Colonic mucosa (tissue), 4 donors: ENCODE measurements around the gene IFNG. TPM values are rescaled to one million over a fixed set of nuclear protein-coding genes. Genes with fewer than 3 reads are reported as not detected.

Experiments
- DNase-seq: peaks from one replicate; pipeline ENCODE4 v3.0.0-alpha.2; 2020
- H3K27ac ChIP-seq: fragments of 200-600 bp; one replicate; pipeline ENCODE4 v1.8.0; 2021
- H3K27me3 ChIP-seq: fragments of 200-600 bp; one replicate; pipeline ENCODE4 v1.8.0; 2021
- H3K36me3 ChIP-seq: fragments of 200-600 bp; one replicate; pipeline ENCODE4 v1.8.0; 2021
- H3K4me1 ChIP-seq: fragments of 200-600 bp; one replicate; pipeline ENCODE4 v1.8.0; 2021; ENCODE audit warnings: mild to moderate bottlenecking
- H3K4me3 ChIP-seq: fragments of 200-600 bp; one replicate; pipeline ENCODE4 v1.8.0; 2021
- H3K9ac ChIP-seq, 2 donors: one replicate each; pipeline ENCODE4 v1.7.0; 2013; ENCODE audit warnings: control low read depth in 2 of 2, low read depth in 2 of 2, low read length in 2 of 2
- H3K9me3 ChIP-seq: fragments of 200-600 bp; one replicate; pipeline ENCODE4 v1.8.0; 2021
- CTCF ChIP-seq: fragments of 200-600 bp; IDR thresholded peaks from one replicate; pipeline ENCODE4 v1.8.0; 2022; ENCODE audit warnings: antibody characterized with exemption, mild to moderate bottlenecking
- intact Hi-C: fragments of 100-400 bp; cut with DNase I; formaldehyde crosslinking; loops from one replicate; pipeline ENCODE4 v1.14.1; 2022
- total RNA-seq, 2 donors: library from RNA; stranded (reverse); fragmentation: NEBNext Ultra II Directional in 1 of 2; extraction: Animal tissue kit (Norgen Biotek cat#: 25700) in 1 of 2; gene quantifications; one replicate each; pipeline ENCODE4 v1.2.1, GENCODE V29; 2021
- donor health status: healthy.
- donor health status: DM: no; HTN: no; CAD: no.
- donor health status: DM: no; HTN: no; CAD: no.

Gene IFNG
- total RNA-seq, 2 donors from 2014 or later = 1.1 TPM; not detected in 1

GRCh38 chr12:68180792-68181744 is 21.5 kb upstream of the IFNG start:
- no peak for DNase-seq
- no peaks in the 10 kb centered on the region for H3K27me3 ChIP-seq
- H3K4me3 ChIP-seq = no peak overlapping the region
- no peak for TF ChIP-seq CTCF
- no peak overlapping the region for H3K9ac ChIP-seq
- H3K27ac ChIP-seq = no peak overlapping the region
- no peaks in the 10 kb centered on the region for H3K4me1 ChIP-seq
- H3K9me3 ChIP-seq = no peaks in the 10 kb centered on the region
- H3K36me3 ChIP-seq = no peaks in the 10 kb centered on the region
- intact Hi-C loops = no loop called here

- H3K27ac ChIP-seq = no peak overlapping the region
- H3K27me3 ChIP-seq = no peaks in the 10 kb centered on the region
- H3K4me3 ChIP-seq = no peak overlapping the region
- DNase-seq = no peak
- no peaks in the 10 kb centered on the region for H3K9me3 ChIP-seq
- no peaks in the 10 kb centered on the region for H3K4me1 ChIP-seq
- H3K36me3 ChIP-seq = no peaks in the 10 kb centered on the region
- no peak for TF ChIP-seq CTCF
- no peak overlapping the region for H3K9ac ChIP-seq
- intact Hi-C loops = no loop called here
Measured at GRCh38 chr12:68178774-68179439, 19.4 kb upstream of the IFNG start.

GRCh38 chr12:68178184-68178583 is 18.6 kb upstream of the IFNG start:
- TF ChIP-seq CTCF = no peak

DNA sequence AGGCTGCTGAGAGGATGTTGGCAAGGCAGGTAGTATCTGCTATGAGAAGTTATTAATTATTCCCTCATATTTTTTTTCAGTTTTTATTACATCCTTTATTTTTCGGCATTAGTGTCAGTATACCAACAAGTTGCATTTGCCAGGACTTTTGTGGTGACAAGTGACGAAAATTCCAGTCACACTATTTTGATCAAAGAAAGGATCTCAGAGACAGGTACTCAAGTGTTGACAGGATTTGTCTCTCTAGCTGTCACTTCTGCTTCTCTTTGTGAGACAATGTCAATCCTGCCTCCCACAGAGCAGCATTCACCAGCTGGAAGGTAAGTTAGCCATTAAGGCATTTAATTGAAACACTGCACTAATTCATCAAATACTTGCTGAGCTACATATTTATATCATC is 18.0 kb upstream of the IFNG start:
- intact Hi-C loops = no loop called here
- Histone ChIP-seq H3K9ac (no peak overlapping the region), H3K4me3 (no peak overlapping the region), H3K27ac (no peak overlapping the region), H3K9me3 (no peaks in the 10 kb centered on the region), H3K36me3 (no peaks in the 10 kb centered on the region), H3K27me3 (no peaks in the 10 kb centered on the region), H3K4me1 (no peaks in the 10 kb centered on the region)
- no peak for DNase-seq
- TF ChIP-seq CTCF = no peak

More at GRCh38 chr12:68178184-68178583, 18.6 kb upstream of the IFNG start:
- no peak overlapping the region for H3K9ac ChIP-seq
- H3K27ac ChIP-seq = no peak overlapping the region
- H3K36me3 ChIP-seq = no peaks in the 10 kb centered on the region
- no peak for DNase-seq
- H3K4me1 ChIP-seq = no peaks in the 10 kb centered on the region
- intact Hi-C loops = no loop called here
- H3K9me3 ChIP-seq = no peaks in the 10 kb centered on the region
- no peaks in the 10 kb centered on the region for H3K27me3 ChIP-seq
- no peak overlapping the region for H3K4me3 ChIP-seq

- Histone ChIP-seq H3K27me3 (no peaks in the 10 kb centered on the region), H3K9ac (no peak overlapping the region), H3K4me1 (no peaks in the 10 kb centered on the region), H3K36me3 (no peaks in the 10 kb centered on the region), H3K9me3 (no peaks in the 10 kb centered on the region), H3K27ac (no peak overlapping the region), H3K4me3 (no peak overlapping the region)
- TF ChIP-seq CTCF = no peak
- intact Hi-C loops = no loop called here
- DNase-seq = no peak
Measured at GRCh38 chr12:68176257-68176656, 16.7 kb upstream of the IFNG start.
